GM12878 (cell line): ENCODE results near the gene LDLRAD3. TPM values are rescaled to one million over a fixed set of nuclear protein-coding genes. Genes with fewer than 3 reads are reported as not detected.

Experiments used
- ATAC-seq: fragments of 200-7000 bp; cut with Tn5 transposase; 3 replicates; pipeline ENCODE4 v1.9.1; 2020; ENCODE audit warnings: mild to moderate bottlenecking, moderate library complexity
- BruUV-seq: library from RNA; stranded (reverse); fragments of 400-500 nt; replicated peaks from 2 replicates; lab custom pipeline; 2021; lab: Mats Ljungman, UMichigan
- CTCF ChIA-PET: fragments of 300-600 bp; sonication (Branson Sonifier 250); formaldehyde crosslinking; extraction: SDS; loops from one replicate; lab custom pipeline; 2021; ENCODE audit warnings: inconsistent platforms; lab: Yijun Ruan, JAX
- POLR2A ChIA-PET: fragments of 350-600 bp; formaldehyde crosslinking; extraction: SDS; loops from one replicate; lab custom pipeline; 2021; ENCODE audit warnings: inconsistent platforms; lab: Charles Lee
- RAD21 ChIA-PET: fragments of 300-600 bp; sonication (Branson Sonifier 250); formaldehyde crosslinking; loops from one replicate; lab custom pipeline; 2023; ENCODE audit warnings: antibody characterized with exemption; ENCODE audit not compliant: unreplicated experiment; lab: Charles Lee
- SMC1A ChIA-PET: fragments of 300-600 bp; sonication (Branson Sonifier 250); formaldehyde crosslinking; loops from one replicate; lab custom pipeline; 2023; ENCODE audit not compliant: unreplicated experiment, uncharacterized antibody; lab: Charles Lee
- DNase-seq: peaks from one replicate; pipeline ENCODE4 v3.0.0-alpha.2; 2011; ENCODE audit warnings: low read depth, low spot score
- FAIRE-seq: peaks from 3 replicates; lab custom pipeline; 2011; peaks lifted over from hg19 to GRCh38; lab: Jason Lieb, UNC
- H2AFZ ChIP-seq: 2 replicates; pipeline ENCODE4 v1.6.0; 2011; ENCODE audit warnings: low read depth, low read length, control low read depth; ENCODE audit not compliant: control insufficient read depth
- H3K27ac ChIP-seq: 2 replicates; pipeline ENCODE4 v1.5.1; 2011; ENCODE audit warnings: control low read depth; ENCODE audit not compliant: control insufficient read depth, insufficient read depth
- H3K27me3 ChIP-seq, 2 experiments: replicated peaks in 1 of 2; 2 replicates each; pipeline versions ENCODE4 v1.6.0 to v1.6.1; 2011; ENCODE audit warnings: low read length in 1 of 2; ENCODE audit not compliant: control insufficient read depth in 2 of 2, insufficient read depth in 2 of 2
- H3K36me3 ChIP-seq, 2 experiments: 2 replicates each; pipeline ENCODE4 v1.5.1; 2011; ENCODE audit warnings: low read length in 1 of 2; ENCODE audit not compliant: control insufficient read depth in 2 of 2, insufficient read depth in 2 of 2
- H3K4me1 ChIP-seq: 2 replicates; pipeline ENCODE4 v1.6.1; 2011; ENCODE audit warnings: mild to moderate bottlenecking, low read length, moderate library complexity, mixed read lengths; ENCODE audit not compliant: control insufficient read depth, insufficient read depth
- H3K4me2 ChIP-seq: 2 replicates; pipeline ENCODE4 v1.6.0; 2011; ENCODE audit warnings: control low read depth; ENCODE audit not compliant: control insufficient read depth, insufficient read depth
- H3K4me3 ChIP-seq: fragments of 200-600 bp; sonication (generic); 2 replicates; pipeline ENCODE4 v1.5.1; 2016
- H3K79me2 ChIP-seq: 2 replicates; pipeline ENCODE4 v1.6.0; 2011; ENCODE audit warnings: low read length; ENCODE audit not compliant: control insufficient read depth, insufficient read depth
- H3K9ac ChIP-seq: 2 replicates; pipeline ENCODE4 v1.8.0; 2011; ENCODE audit warnings: low read length, control low read depth, mixed read lengths; ENCODE audit not compliant: control insufficient read depth, insufficient read depth
- H3K9me3 ChIP-seq: replicated peaks from 3 replicates; pipeline ENCODE4 v1.5.1; 2011; ENCODE audit warnings: mild to moderate bottlenecking, low read length; ENCODE audit not compliant: control insufficient read depth, insufficient read depth
- H4K20me1 ChIP-seq: 2 replicates; pipeline ENCODE4 v1.6.0; 2011; ENCODE audit not compliant: control insufficient read depth, insufficient read depth
- EZH2 ChIP-seq: IDR thresholded peaks from 2 replicates; pipeline ENCODE4 v1.6.1; 2012; ENCODE audit warnings: low read depth, mild to moderate bottlenecking, control low read depth, inconsistent platforms, low read length, borderline replicate concordance; ENCODE audit not compliant: control insufficient read depth
- KLF5 ChIP-seq: fragments of 450-650 bp; IDR thresholded peaks from 2 replicates; pipeline ENCODE4 v1.6.1; 2014; ENCODE audit warnings: mild to moderate bottlenecking; ENCODE audit not compliant: partially characterized antibody
- POLR2A ChIP-seq: IDR thresholded peaks from 2 replicates; pipeline ENCODE4 v1.6.1; 2011; ENCODE audit warnings: low read depth, mild to moderate bottlenecking, low read length
- TARDBP ChIP-seq: IDR thresholded peaks from 2 replicates; pipeline ENCODE4 v1.6.1; 2016; ENCODE audit warnings: borderline replicate concordance
- ZNF622 ChIP-seq: fragments of 450-650 bp; IDR thresholded peaks from 2 replicates; pipeline ENCODE4 v1.6.1; 2017; ENCODE audit warnings: mild to moderate bottlenecking, inconsistent platforms
- WGBS: methylation state at CpG from one replicate; pipeline ENCODE4 v1.1.6; 2016; ENCODE audit warnings: low lambda C conversion rate; ENCODE audit not compliant: insufficient replicate concordance, insufficient coverage; ENCODE audit errors: missing lambda C conversion rate; 5-methylcytosine and 5-hydroxymethylcytosine counted together
- in situ Hi-C: fragments of 300-500 bp; cut with MboI; formaldehyde crosslinking; loops from 9 replicates; pipeline ENCODE4 v1.14.3; 2018; ENCODE audit warnings: mixed read lengths
- intact Hi-C: fragments of 100-400 bp; cut with micrococcal nuclease; formaldehyde crosslinking; loops from one replicate; pipeline ENCODE4 v1.14.2; 2022; ENCODE audit not compliant: unreplicated experiment
- polyA plus RNA-seq, 11 experiments: library from polyadenylated mRNA; depleted of rRNA in 4 of 11; unstranded in 6 of 11; stranded (reverse) in 5 of 11; fragments of >200 nt; fragmentation: Nextera tagmentation in 4 of 11; fragmentation: Illumina TruSeq in 1 of 11; extraction: Ambion mirVana in 4 of 11; extraction: Trizol in 1 of 11; gene quantifications; 1 replicate in 1 of 11; 2 replicates in 10 of 11; pipeline versions ENCODE4 v1.2.1 to v1.2.3, GENCODE V29; 2011 to 2016; ENCODE audit warnings: inconsistent platforms in 2 of 11, missing spikeins in 2 of 11, low read depth in 1 of 11
- total RNA-seq, 4 experiments: library from RNA; depleted of rRNA in 3 of 4; stranded (reverse); fragments of >200 nt in 3 of 4; fragmentation: Illumina TruSeq in 1 of 4; extraction: Trizol in 1 of 4; gene quantifications; 2 replicates each; pipeline versions ENCODE4 v1.2.1 to v1.2.3, GENCODE V29; 2013 to 2021

Gene LDLRAD3
- total and polyA plus RNA-seq, 10 of the 15 experiments (the other 5 are each of a cell fraction or from before 2014, with no cell fraction given), result 2.5 to 17.2 (median 10.7) TPM

GRCh38 chr11:35978183-35978582 is 34.3 kb downstream of the LDLRAD3 start:
- POLR2A ChIA-PET, result interaction anchor here (0.7 to 1.2 kb wide), 2 partner anchors 11 to 65 kb away, joined by 3 read pairs; no protein-coding TSS in a partner anchor
- SMC1A ChIA-PET, result interaction anchor here (0.6 to 6.3 kb wide), 9 partner anchors 9 to 157 kb away, joined by 3 to 32 read pairs (median 4); no protein-coding TSS in a partner anchor
- Histone ChIP-seq H4K20me1 (no peaks in the 10 kb centered on the region), H3K4me3 (no peak overlapping the region)
- TF ChIP-seq ZNF622, result no peak
- no peak for TF ChIP-seq KLF5
- no peak for TF ChIP-seq EZH2
- TF ChIP-seq, all 136 proteins: peak for 0
- ChIA-PET CTCF (interaction anchor here (1.1 to 1.8 kb wide), 2 partner anchors 78 to 156 kb away, joined by 3 to 7 read pairs; no protein-coding TSS in a partner anchor), RAD21 (interaction anchor here (1.7 to 3.0 kb wide), 3 partner anchors 9 to 156 kb away, joined by 6 to 11 read pairs (median 7); no protein-coding TSS in a partner anchor)
- no peaks in the 10 kb centered on the region; the same call in 1 of the 3 replicates for H3K9me3 ChIP-seq
- H3K4me2 ChIP-seq, result no peak overlapping the region
- no peaks in the 10 kb centered on the region for H3K79me2 ChIP-seq
- FAIRE-seq (no peak), ATAC-seq (peak; percentile 52), DNase-seq (no peak)
- BruUV-seq, result no TSS peak
- H2AFZ ChIP-seq, result no peak overlapping the region
- H3K4me1 ChIP-seq, result peaks cover 6% of the 10 kb centered on the region; the same call in 1 of the 2 replicates
- H3K27me3 ChIP-seq, result no peaks in the 10 kb centered on the region
- no peaks in the 10 kb centered on the region for H3K36me3 ChIP-seq
- H3K27ac ChIP-seq, result no peak overlapping the region
- no peak overlapping the region for H3K9ac ChIP-seq
- in situ Hi-C loops (no loop called here), intact Hi-C loops (no loop called here)
- 2% methylated on average over 6 of the region's 6 CpGs for WGBS

- Histone ChIP-seq H4K20me1 (no peaks in the 10 kb centered on the region), H3K27me3 (no peaks in the 10 kb centered on the region), H3K79me2 (no peaks in the 10 kb centered on the region), H2AFZ (no peak overlapping the region), H3K27ac (no peak overlapping the region), H3K36me3 (no peaks in the 10 kb centered on the region), H3K9me3 (no peaks in the 10 kb centered on the region; the same call in 1 of the 3 replicates), H3K4me2 (no peak overlapping the region), H3K4me3 (no peak overlapping the region), H3K4me1 (peaks cover 6% of the 10 kb centered on the region; the same call in 1 of the 2 replicates), H3K9ac (no peak overlapping the region)
- no peak for DNase-seq
- TF ChIP-seq POLR2A (no peak), TARDBP (no peak)
- WGBS, result 20% methylated on average over 4 of the region's 4 CpGs
- in situ Hi-C loops (no loop called here), intact Hi-C loops (no loop called here)
- ChIA-PET SMC1A (interaction anchor here (1.0 to 6.3 kb wide), 7 partner anchors 8 to 157 kb away, joined by 3 to 32 read pairs (median 7); no protein-coding TSS in a partner anchor), POLR2A (interaction anchor here (0.6 to 1.2 kb wide), 3 partner anchors 12 to 66 kb away, joined by 3 to 4 read pairs (median 3); no protein-coding TSS in a partner anchor), CTCF (interaction anchor here (1.1 to 3.6 kb wide), 2 partner anchors 78 to 157 kb away, joined by 3 to 16 read pairs; no protein-coding TSS in a partner anchor), RAD21 (interaction anchor here (0.6 to 3.0 kb wide), 4 partner anchors 10 to 372 kb away, joined by 3 to 11 read pairs (median 6); no protein-coding TSS in a partner anchor)
- no TSS peak for BruUV-seq
- FAIRE-seq, result no peak
- ATAC-seq, result no peak
Measured at GRCh38 chr11:35978891-35979290, 35.0 kb downstream of the LDLRAD3 start.
